Skeletal muscle satellite cell (primary cell): ENCODE results near the gene SH3BP4.

Experiments
- H3K27me3 ChIP-seq: 2 replicates; pipeline ENCODE4 v1.7.0; 2013; ENCODE audit warnings: low read length; ENCODE audit not compliant: control insufficient read depth, insufficient read depth
- H3K36me3 ChIP-seq: 2 replicates; pipeline ENCODE4 v1.7.0; 2013; ENCODE audit warnings: mild to moderate bottlenecking, control low read depth, low read length; ENCODE audit not compliant: insufficient read depth
- H3K4me1 ChIP-seq: 2 replicates; pipeline ENCODE4 v1.7.0; 2013; ENCODE audit warnings: low read length; ENCODE audit not compliant: control insufficient read depth, insufficient read depth
- H3K4me2 ChIP-seq: 2 replicates; pipeline ENCODE4 v1.7.0; 2013; ENCODE audit warnings: mild to moderate bottlenecking, low read length
- H3K4me3 ChIP-seq: 2 replicates; pipeline ENCODE4 v1.7.0; 2013; ENCODE audit warnings: low read length
- H3K9ac ChIP-seq: 2 replicates; pipeline ENCODE4 v1.7.0; 2013; ENCODE audit warnings: mild to moderate bottlenecking, low read depth, low read length, moderate library complexity
- H3K9me3 ChIP-seq: replicated peaks from 2 replicates; pipeline ENCODE4 v1.7.0; 2013; ENCODE audit warnings: mild to moderate bottlenecking, control low read depth, low read length

Gene SH3BP4

DNA sequence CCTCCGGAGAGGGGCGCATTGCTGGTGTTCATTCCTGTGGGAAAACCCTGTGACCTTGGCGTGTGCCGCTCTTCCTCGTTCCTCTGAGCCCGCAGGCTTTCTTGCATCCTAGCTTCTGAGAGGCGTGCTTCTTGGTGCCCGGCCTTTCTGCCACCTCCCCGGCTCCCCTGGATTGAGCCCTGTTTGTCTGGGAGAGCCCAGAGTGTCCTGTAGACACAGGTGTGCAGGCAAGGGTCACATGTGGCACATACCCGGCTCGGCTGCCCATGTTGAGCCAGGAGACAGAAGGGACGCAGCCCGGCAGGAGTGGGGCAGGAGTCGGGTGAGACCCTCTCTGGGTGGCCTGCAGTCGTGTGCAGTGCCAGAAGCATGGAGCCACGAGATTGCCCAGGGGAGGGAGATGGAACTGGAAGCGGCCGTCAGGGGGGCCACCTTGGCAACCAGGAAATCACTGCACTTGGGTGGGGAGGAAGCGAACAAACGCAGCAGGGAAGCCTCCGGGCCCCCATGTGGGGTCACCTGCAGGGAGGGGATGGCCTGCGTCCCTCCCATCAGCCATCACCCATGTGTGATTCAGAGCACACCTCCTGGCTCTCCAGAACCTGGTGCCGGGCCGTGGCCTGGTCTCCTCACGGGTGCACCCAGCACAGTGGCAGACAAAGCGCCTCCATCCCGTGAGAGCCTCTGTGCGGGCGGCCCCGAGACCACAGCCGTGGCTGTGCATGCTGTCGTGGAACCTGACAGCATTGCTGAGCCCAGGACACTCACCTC is 92.9 kb downstream of the SH3BP4 start:
- peaks cover 79% of the 10 kb centered on the region for H3K36me3 ChIP-seq
- no peak overlapping the region for H3K9ac ChIP-seq
- no peak overlapping the region for H3K4me3 ChIP-seq
- H3K4me2 ChIP-seq, result no peak overlapping the region
- H3K4me1 ChIP-seq, result peaks cover 10% of the 10 kb centered on the region
- H3K9me3 ChIP-seq, result no peaks in the 10 kb centered on the region
- no peaks in the 10 kb centered on the region for H3K27me3 ChIP-seq

DNA sequence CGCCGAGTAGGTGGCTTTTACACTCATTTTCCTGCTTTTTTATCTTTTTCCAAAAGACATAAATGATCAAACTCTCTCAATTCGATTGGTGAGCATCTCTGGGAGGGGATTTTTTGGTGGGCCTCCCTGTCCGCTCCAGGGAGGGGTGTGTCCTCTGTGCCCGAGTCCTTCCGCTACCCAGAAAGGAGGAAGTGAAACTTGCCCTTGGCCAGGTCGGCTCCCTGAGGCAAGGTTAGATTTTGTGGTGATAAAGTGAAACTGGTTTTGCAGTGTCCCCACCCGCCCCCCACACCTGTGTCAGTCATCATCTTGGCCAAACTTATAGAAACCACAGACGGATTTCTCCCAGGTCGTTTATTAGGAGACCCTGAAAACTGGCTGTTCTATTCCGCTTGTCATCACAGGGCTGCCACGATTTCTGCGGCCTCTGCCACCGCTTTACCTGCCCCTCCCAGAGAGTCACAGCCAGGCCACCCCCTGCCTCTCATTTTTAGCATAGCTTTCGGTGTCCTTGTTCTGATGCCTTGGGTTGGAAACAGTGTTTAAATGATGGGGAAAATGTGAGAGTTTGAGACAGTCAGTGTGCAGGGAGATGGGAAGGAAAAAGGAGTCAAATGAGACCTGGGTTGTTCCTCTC is 93.6 kb downstream of the SH3BP4 start:
- no peak overlapping the region for H3K9ac ChIP-seq
- H3K36me3 ChIP-seq, result peaks cover 74% of the 10 kb centered on the region
- H3K4me3 ChIP-seq, result no peak overlapping the region
- H3K9me3 ChIP-seq, result no peaks in the 10 kb centered on the region
- H3K4me2 ChIP-seq, result no peak overlapping the region
- H3K4me1 ChIP-seq, result peaks cover 13% of the 10 kb centered on the region
- no peaks in the 10 kb centered on the region for H3K27me3 ChIP-seq

DNA sequence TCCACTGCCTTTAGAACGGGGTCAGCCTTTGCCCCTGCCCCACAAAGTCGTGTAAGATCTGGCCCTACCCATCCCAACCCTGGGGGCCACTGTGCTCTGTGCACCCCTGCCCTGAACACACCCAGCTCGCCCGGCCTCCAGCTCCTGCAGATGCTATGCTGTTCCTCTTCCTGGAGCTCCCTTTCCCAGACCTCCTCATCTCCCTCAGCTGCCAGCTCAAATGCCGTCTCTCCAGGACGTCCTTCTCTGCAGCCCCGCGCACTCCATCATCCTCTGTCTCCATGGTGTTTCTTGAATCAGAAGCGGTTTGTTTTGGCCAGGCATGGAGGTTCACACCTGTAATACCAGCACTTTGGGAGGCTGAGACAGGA is 94.1 kb downstream of the SH3BP4 start:
- Histone ChIP-seq H3K4me1 (peaks cover 18% of the 10 kb centered on the region), H3K4me3 (no peak overlapping the region), H3K36me3 (peaks cover 69% of the 10 kb centered on the region), H3K27me3 (no peaks in the 10 kb centered on the region), H3K9me3 (no peaks in the 10 kb centered on the region), H3K4me2 (no peak overlapping the region), H3K9ac (no peak overlapping the region)

DNA sequence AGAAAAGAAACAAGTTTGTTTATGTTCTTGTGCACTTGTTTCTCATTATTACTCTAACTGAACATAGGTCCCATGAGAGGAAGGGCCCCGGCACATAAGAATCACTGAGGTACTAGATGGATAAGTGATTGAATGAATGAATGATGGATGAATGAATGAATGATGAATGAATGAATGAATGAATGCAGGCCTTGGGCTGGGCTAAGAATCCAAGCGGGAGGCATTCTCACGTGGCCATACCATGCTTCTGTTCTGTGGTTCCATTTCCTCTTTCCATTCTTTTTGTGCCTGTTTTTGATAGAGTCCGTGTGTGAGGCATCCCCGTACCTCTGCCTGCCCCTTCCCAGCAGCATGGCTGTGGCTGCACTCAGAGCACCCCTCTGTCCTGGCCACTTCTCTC is 94.8 kb downstream of the SH3BP4 start:
- Histone ChIP-seq H3K4me3 (no peak overlapping the region), H3K27me3 (no peaks in the 10 kb centered on the region), H3K9me3 (no peaks in the 10 kb centered on the region), H3K36me3 (peaks cover 62% of the 10 kb centered on the region), H3K4me2 (no peak overlapping the region), H3K9ac (no peak overlapping the region), H3K4me1 (peaks cover 24% of the 10 kb centered on the region)

DNA sequence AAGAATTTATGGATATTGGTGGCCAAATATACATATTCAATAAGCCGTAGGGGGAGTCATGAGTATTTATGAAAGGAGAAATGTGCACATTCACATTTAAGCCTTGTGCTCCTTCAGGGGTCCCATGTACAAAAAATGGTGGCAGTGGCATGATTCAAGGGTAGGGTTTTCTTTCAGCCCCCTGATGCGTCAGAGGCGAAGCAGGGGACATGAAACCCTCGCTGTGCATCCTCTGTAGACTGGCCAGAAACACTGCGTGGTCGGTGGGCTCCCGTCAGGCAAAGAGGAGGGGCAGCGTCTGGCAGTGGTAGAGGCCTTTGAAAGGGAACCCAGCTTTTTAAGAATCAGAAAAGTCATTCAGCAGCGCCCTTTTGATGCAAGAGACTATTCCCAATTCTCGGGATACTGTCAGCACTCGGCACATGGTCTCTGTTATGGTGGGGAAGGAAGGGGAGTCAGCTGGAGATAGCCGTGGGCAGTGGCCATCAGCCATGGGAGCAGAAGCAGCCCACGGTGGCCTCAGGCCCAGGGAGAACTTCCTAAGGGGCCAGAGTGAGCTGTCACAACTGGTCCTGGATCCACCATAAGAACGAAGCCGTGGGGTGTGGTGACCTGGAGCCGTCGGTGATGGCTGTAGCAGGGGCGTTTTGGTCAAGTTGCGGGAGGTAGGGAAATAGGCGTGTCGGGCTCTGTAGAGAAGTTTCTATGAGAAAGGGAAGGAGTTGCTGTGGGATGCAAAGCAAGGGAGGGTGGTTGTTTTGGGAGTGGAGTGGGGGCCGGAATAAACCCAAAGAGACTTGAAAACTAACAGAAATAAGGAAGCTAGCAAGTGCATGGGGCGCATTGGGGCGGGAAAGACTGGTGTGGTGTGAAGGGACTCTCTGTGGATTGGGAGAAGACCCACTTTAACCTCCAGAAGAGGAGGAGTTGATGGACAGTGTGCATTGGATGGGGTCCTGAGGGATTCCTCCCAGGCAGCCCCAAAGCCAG is 95.6 kb downstream of the SH3BP4 start:
- Histone ChIP-seq H3K4me1 (peaks cover 29% of the 10 kb centered on the region), H3K36me3 (peaks cover 56% of the 10 kb centered on the region), H3K9ac (no peak overlapping the region)

DNA sequence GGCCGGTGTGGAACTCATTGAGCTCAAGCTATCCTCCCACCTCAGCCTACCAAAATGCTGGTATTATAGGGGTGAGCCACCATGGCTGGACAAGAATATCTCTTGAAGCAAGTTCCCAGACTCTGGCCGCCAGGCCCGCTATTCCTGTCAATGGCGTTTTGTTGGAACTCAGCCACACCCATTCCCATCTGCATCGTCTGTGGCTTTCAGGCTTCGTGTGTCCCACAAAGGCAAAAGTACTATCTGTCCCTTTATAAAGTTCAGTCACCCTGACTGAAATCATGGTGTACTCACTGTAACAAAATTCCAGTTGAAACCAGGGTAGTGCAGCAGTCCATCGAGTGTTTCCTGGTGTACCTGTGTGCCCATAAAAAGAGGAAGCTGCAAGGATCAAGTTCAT is 96.7 kb downstream of the SH3BP4 start:
- H3K9me3 ChIP-seq, result no peaks in the 10 kb centered on the region
- H3K27me3 ChIP-seq, result no peaks in the 10 kb centered on the region
- no peak overlapping the region for H3K9ac ChIP-seq
- no peak overlapping the region for H3K4me2 ChIP-seq
- peaks cover 59% of the 10 kb centered on the region for H3K36me3 ChIP-seq
- no peak overlapping the region for H3K4me3 ChIP-seq
- H3K4me1 ChIP-seq, result peaks cover 29% of the 10 kb centered on the region

More for the DNA sequence above, 95.6 kb downstream of the SH3BP4 start:
- Histone ChIP-seq H3K9me3 (no peaks in the 10 kb centered on the region), H3K4me3 (no peak overlapping the region), H3K27me3 (no peaks in the 10 kb centered on the region), H3K4me2 (no peak overlapping the region)

DNA sequence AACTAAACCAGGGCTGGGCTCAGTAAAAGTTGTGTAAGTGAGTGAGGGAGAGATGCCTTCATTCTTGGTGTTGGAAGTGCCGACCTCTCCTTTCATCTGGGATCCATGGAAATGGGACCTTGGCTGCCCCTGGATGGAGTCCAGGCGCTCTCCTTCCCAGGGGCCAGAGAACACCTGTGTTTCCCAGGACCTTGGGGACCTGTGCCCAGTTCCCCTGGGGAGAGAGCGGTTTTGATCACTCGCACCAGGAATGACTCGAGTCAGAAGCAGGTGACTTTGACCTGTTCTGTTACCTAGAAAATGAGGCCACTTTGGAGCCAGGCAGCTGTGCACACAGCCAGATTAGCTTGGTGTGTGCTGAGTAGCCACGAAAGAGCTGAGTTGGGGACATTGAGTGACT is 97.3 kb downstream of the SH3BP4 start:
- no peak overlapping the region for H3K9ac ChIP-seq
- H3K4me2 ChIP-seq, result no peak overlapping the region
- peaks cover 29% of the 10 kb centered on the region for H3K4me1 ChIP-seq
- H3K9me3 ChIP-seq, result no peaks in the 10 kb centered on the region
- no peak overlapping the region for H3K4me3 ChIP-seq
- H3K36me3 ChIP-seq, result peaks cover 60% of the 10 kb centered on the region
- H3K27me3 ChIP-seq, result no peaks in the 10 kb centered on the region

DNA sequence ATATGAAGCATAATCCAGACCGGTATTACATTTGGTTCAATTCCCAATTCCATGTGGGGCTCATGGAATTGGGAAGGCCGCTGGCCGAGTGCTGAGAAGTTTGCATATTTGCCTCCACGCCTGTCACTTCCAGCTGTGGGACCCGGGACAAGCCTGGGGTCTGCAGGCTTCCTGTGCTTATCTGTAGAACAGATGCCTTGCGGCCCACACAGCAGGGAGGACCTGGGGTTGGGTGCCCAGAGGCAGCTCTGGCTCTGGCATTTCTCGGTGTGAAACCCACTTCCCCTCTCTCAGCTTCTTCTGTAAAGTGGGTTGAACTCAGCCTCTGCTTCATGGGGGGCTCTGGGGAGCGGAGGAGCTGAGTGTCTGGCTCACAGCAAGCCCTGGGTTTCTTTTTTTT is 97.9 kb downstream of the SH3BP4 start:
- Histone ChIP-seq H3K4me3 (no peak overlapping the region), H3K4me1 (peaks cover 29% of the 10 kb centered on the region), H3K9me3 (no peaks in the 10 kb centered on the region), H3K4me2 (no peak overlapping the region), H3K36me3 (peaks cover 60% of the 10 kb centered on the region), H3K27me3 (no peaks in the 10 kb centered on the region), H3K9ac (no peak overlapping the region)

DNA sequence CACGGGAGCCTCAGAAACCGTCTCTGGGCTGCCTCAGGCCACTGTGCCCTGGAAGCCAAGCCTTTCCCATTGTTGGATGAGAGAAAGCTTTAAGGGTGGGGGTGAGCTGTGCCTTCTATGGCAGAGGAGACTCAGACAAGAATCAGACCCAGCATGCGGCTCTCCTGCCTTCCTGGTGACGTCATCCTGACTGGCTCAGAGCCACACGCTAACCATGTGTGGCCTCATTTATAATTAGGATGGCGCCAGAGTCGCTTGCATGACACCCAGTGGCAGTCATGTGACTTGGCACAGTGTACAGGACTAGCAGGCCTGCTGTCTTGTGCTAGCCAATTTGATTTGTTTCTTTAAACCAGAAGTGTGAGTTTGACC is 99.1 kb downstream of the SH3BP4 start:
- H3K27me3 ChIP-seq, result no peaks in the 10 kb centered on the region
- no peak overlapping the region for H3K4me3 ChIP-seq
- peaks cover 61% of the 10 kb centered on the region for H3K36me3 ChIP-seq
- H3K4me1 ChIP-seq, result peaks cover 29% of the 10 kb centered on the region
- no peaks in the 10 kb centered on the region for H3K9me3 ChIP-seq
- H3K4me2 ChIP-seq, result peak overlapping the region; percentile 34
- H3K9ac ChIP-seq, result peak overlapping the region; percentile 58

DNA sequence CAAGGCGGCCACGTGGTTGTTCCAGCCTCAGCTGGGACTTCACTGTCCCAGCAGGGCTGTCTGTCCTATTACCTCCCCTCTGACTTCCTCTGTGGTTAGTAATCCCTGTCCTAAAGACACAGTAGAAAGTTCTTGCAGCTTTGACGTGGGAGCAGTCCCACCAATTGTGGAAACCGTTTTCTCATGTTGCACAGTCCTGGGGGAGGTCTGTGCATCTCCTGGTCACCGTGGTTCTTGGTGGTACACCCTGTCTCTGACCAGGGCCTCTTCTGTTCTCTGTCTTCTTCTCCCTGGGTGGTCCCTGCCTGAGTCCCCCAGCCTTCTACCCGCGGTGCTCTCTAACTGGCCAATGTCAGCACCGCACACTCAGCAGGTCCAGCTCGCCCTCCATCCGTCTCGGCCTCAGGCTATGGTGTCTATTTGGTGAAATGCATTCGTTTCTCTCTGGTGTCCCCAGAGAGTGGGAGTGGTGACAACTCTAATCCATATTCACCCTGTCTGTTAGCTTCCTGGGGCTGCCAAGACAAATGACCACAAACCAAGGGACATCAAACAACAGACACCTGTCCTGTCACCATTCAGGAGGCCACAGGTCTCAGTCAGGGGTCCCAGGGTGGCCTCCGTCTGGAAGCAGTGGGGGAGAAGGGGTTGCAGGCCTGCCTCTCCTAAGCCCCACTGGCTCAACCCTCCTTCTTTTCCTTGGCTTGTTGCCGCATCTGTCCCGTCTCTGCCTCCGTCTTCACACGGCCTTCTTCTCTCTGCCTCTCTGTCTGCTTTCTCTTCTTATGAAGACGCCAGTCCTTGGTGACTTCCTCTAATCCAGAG is 99.8 kb downstream of the SH3BP4 start:
- Histone ChIP-seq H3K4me1 (peaks cover 29% of the 10 kb centered on the region), H3K9me3 (no peaks in the 10 kb centered on the region), H3K9ac (peak overlapping the region; percentile 58), H3K4me2 (peak overlapping the region; percentile 9), H3K27me3 (no peaks in the 10 kb centered on the region), H3K36me3 (peaks cover 63% of the 10 kb centered on the region), H3K4me3 (no peak overlapping the region)
